ENCODE data around the gene ACSM2B. TPM values are rescaled to one million over a fixed set of nuclear protein-coding genes. Genes with fewer than 3 reads are reported as not detected.

The ACSM2B gene
- total and polyA plus RNA-seq, 2 donors from 2014 or later = 48.2 to 428 TPM

Other genes starting within 250 kb of the ACSM2B start
- 0.94 TPM for gene GP2, start 248.9 kb downstream of the ACSM2B start, total RNA-seq
- 9.3 TPM for gene GP2, start 248.9 kb downstream of the ACSM2B start, polyA plus RNA-seq (ENCODE audit: insufficient read depth, low read depth, low replicate concordance)
- gene UMOD, start 223.7 kb downstream of the ACSM2B start, total RNA-seq = 65.7 TPM
- 4,168 TPM for gene UMOD, start 223.7 kb downstream of the ACSM2B start, polyA plus RNA-seq (ENCODE audit: insufficient read depth, low read depth, low replicate concordance)
- not detected for gene PDILT, start 171.6 kb downstream of the ACSM2B start, total RNA-seq
- not detected for gene PDILT, start 171.6 kb downstream of the ACSM2B start, polyA plus RNA-seq (ENCODE audit: insufficient read depth, low read depth, low replicate concordance)
- gene ACSM5, start 166.8 kb downstream of the ACSM2B start, total RNA-seq = 8.6 TPM
- 22.8 TPM for gene ACSM5, start 166.8 kb downstream of the ACSM2B start, polyA plus RNA-seq (ENCODE audit: insufficient read depth, low read depth, low replicate concordance)
- gene ACSM2A, start 124.8 kb downstream of the ACSM2B start, total RNA-seq = 59.3 TPM
- gene ACSM2A, start 124.8 kb downstream of the ACSM2B start, polyA plus RNA-seq (ENCODE audit: insufficient read depth, low read depth, low replicate concordance) = 269 TPM
- gene ACSM1, start 121.3 kb upstream of the ACSM2B start, total RNA-seq = 2.2 TPM
- gene ACSM1, start 121.3 kb upstream of the ACSM2B start, polyA plus RNA-seq (ENCODE audit: insufficient read depth, low read depth, low replicate concordance) = 1.1 TPM
- 45.8 TPM for gene THUMPD1, start 165.5 kb upstream of the ACSM2B start, total RNA-seq
- gene THUMPD1, start 165.5 kb upstream of the ACSM2B start, polyA plus RNA-seq (ENCODE audit: insufficient read depth, low read depth, low replicate concordance) = 16.8 TPM
- gene ACSM3, start 187.6 kb upstream of the ACSM2B start, total RNA-seq = 31.5 TPM
- gene ACSM3, start 187.6 kb upstream of the ACSM2B start, polyA plus RNA-seq (ENCODE audit: insufficient read depth, low read depth, low replicate concordance) = 139 TPM
- 14.3 TPM for gene ERI2, start 230.1 kb upstream of the ACSM2B start, total RNA-seq
- gene ERI2, start 230.1 kb upstream of the ACSM2B start, polyA plus RNA-seq (ENCODE audit: insufficient read depth, low read depth, low replicate concordance) = 7.1 TPM
- 2.1 TPM for gene REXO5, start 230.2 kb upstream of the ACSM2B start, total RNA-seq
- gene REXO5, start 230.2 kb upstream of the ACSM2B start, polyA plus RNA-seq (ENCODE audit: insufficient read depth, low read depth, low replicate concordance) = 1.6 TPM